ENCODE data around the gene CLMN. TPM values are rescaled to one million over a fixed set of nuclear protein-coding genes. Genes with fewer than 3 reads are reported as not detected.

CLMN gene
- total and polyA plus RNA-seq, 2 of the 13 experiments (the other 11 are each of a cell fraction or from before 2014, with no cell fraction given) = 15.1 to 16.7 TPM

- H4K20me1 ChIP-seq (ENCODE audit: insufficient read depth, low read length) = no peaks in the 10 kb centered on the region; the same call in 1 of the 2 replicates
- H3K27ac ChIP-seq (ENCODE audit: extremely low read length, insufficient read depth, low read length) = no peak overlapping the region
- ChIA-PET POLR2A (no interaction called here), CTCF (ENCODE audit: low intra/inter-chr PET ratio, low total read pairs) (no interaction called here)
- peaks cover 35% of the 10 kb centered on the region for H3K4me1 ChIP-seq (ENCODE audit: insufficient read depth, low read length)
- DNase-seq (ENCODE audit: low spot score) = no peak
- intact Hi-C loops (cut with micrococcal nuclease; ENCODE audit: unreplicated experiment) (loop anchor here (10.0 kb wide), 1 partner anchor 208 kb away; no protein-coding TSS in a partner anchor), in situ Hi-C loops (cut with HindIII; ENCODE audit: extremely low pct_ligation_motif_present, low pct_unique_long_range_greater_than_20kb) (no loop called here)
- H3K4me3 ChIP-seq (replicated peaks in 1 of 3; ENCODE audit: insufficient read depth in 1 of 3, low read depth in 2 of 3, low read length in 3 of 3) = no peak overlapping the region
- ATAC-seq = no peak
- no peaks in the 10 kb centered on the region for H3K79me2 ChIP-seq (ENCODE audit: insufficient read depth, low read length)
- no peaks in the 10 kb centered on the region for H3K9me3 ChIP-seq (ENCODE audit: low read length)
- H2AFZ ChIP-seq (ENCODE audit: low read length) = no peak overlapping the region
- 95% methylated on average over 8 of the region's 8 CpGs for WGBS (ENCODE audit: low lambda C conversion rate)
- no peak overlapping the region for H3K9ac ChIP-seq (ENCODE audit: insufficient read depth, low read depth, low read length)
- no peak overlapping the region for H3K4me2 ChIP-seq (ENCODE audit: low read depth, low read length)
- no peaks in the 10 kb centered on the region for H3K27me3 ChIP-seq (ENCODE audit: control insufficient read depth in 1 of 2, insufficient read depth in 2 of 2, low read length in 2 of 2)
- TF ChIP-seq SETDB1 (CRISPR knock-in tag; IDR thresholded peaks at IDR 0.05; ENCODE audit: borderline replicate concordance) (no peak), HDAC2 (CRISPR knock-in tag; IDR thresholded peaks at IDR 0.05) (no peak), TOPORS (CRISPR knock-in tag; IDR thresholded peaks at IDR 0.05) (no peak), KDM5A (IDR thresholded peaks at IDR 0.05; ENCODE audit: borderline replicate concordance, low read length) (no peak), ZNF34 (CRISPR knock-in tag; IDR thresholded peaks at IDR 0.05; ENCODE audit: borderline replicate concordance) (no peak), TCF7L2 (IDR thresholded peaks at IDR 0.05; ENCODE audit: low read depth, low read length) (no peak), ZFAT (CRISPR knock-in tag; conservative IDR thresholded peaks at IDR 0.05) (no peak), AGO2 (optimal IDR thresholded peaks at IDR 0.05; ENCODE audit: low read depth, low read length) (no peak), TEAD2 (CRISPR knock-in tag; IDR thresholded peaks at IDR 0.05) (no peak), FUBP1 (CRISPR knock-in tag; IDR thresholded peaks at IDR 0.05; ENCODE audit: borderline replicate concordance) (no peak), ZFP36L2 (CRISPR knock-in tag; IDR thresholded peaks at IDR 0.05) (no peak), RBM39 (IDR thresholded peaks at IDR 0.05; ENCODE audit: low read depth, low read length, poor library complexity, severe bottlenecking) (no peak), RBFOX2 (IDR thresholded peaks at IDR 0.05; ENCODE audit: low read depth, low read length) (no peak), ARID5B (CRISPR knock-in tag; IDR thresholded peaks at IDR 0.05) (no peak), PLSCR1 (CRISPR knock-in tag; IDR thresholded peaks at IDR 0.05; ENCODE audit: borderline replicate concordance) (no peak), NFYC (CRISPR knock-in tag; IDR thresholded peaks at IDR 0.05) (no peak), SIN3A (IDR thresholded peaks at IDR 0.05; ENCODE audit: borderline replicate concordance, low read depth, low read length) (no peak)
- peaks cover 0 to 4% of the 10 kb centered on the region in 2 experiments; a peak in 2 of 5 replicates for H3K36me3 ChIP-seq (replicated peaks in 1 of 2; ENCODE audit: control insufficient read depth in 1 of 2, insufficient read depth in 2 of 2, low read length in 2 of 2)
- BruUV-seq (replicated peaks) = no TSS peak
- FAIRE-seq = no peak
Observed at GRCh38 chr14:95226801-95227200, 92.9 kb downstream of the CLMN start.

Data from HepG2 (cell line).